Activated T-cell treated with anti-CD3 and anti-CD28 coated beads, Interleukin-2, amount 50 U/mL, for 72 hours (primary cell): ENCODE data around the gene CSPG4. TPM values are rescaled to one million over a fixed set of nuclear protein-coding genes. Genes with fewer than 3 reads are reported as not detected.
"Not testable (repeated sequence)": the region's sequence is repeated elsewhere in the genome, so short reads cannot be mapped to it uniquely, and the experiment has no call there.

Experiments used
- ATAC-seq, 2 donors: fragments of 150-1000 bp; cut with Tn5 transposase; replicated peaks in 1 of 2; 2 replicates each; pipeline ENCODE4 v1.10.0; 2021; ENCODE audit warnings: moderate library complexity in 2 of 2, mild to moderate bottlenecking in 1 of 2
- DNase-seq, 2 donors: peaks; one replicate each; pipeline ENCODE4 v3.0.0; 2021 to 2022; ENCODE audit warnings: mixed read lengths in 1 of 2
- H3K27ac Mint-ChIP-seq: one replicate; pipeline ENCODE4 v1.8.0; 2022; ENCODE audit warnings: mild to moderate bottlenecking, moderate library complexity, mixed read lengths
- H3K27me3 Mint-ChIP-seq: one replicate; pipeline ENCODE4 v1.8.0; 2022; ENCODE audit warnings: low read depth, mixed read lengths
- H3K36me3 Mint-ChIP-seq, 2 donors: one replicate each; pipeline ENCODE4 v1.8.0; 2022; ENCODE audit warnings: mixed read lengths in 2 of 2, mild to moderate bottlenecking in 1 of 2; ENCODE audit not compliant: insufficient read depth in 2 of 2
- H3K4me1 Mint-ChIP-seq: one replicate; pipeline ENCODE4 v1.8.0; 2022; ENCODE audit warnings: low read depth, mixed read lengths
- H3K4me3 Mint-ChIP-seq, 2 donors: one replicate each; pipeline ENCODE4 v1.8.0; 2022; ENCODE audit warnings: mild to moderate bottlenecking in 2 of 2, mixed read lengths in 2 of 2, moderate library complexity in 2 of 2
- H3K9me3 Mint-ChIP-seq, 2 donors: one replicate each; pipeline ENCODE4 v1.8.0; 2022; ENCODE audit warnings: mixed read lengths in 2 of 2
- total RNA-seq, 2 donors: library from RNA; stranded (reverse); gene quantifications; one replicate each; pipeline ENCODE4 v1.2.3, GENCODE V29; 2022

Gene CSPG4
- total RNA-seq, 2 donors from 2014 or later: not detected

GRCh38 chr15:75701071-75702003 lies 11.3 kb downstream of the CSPG4 start:
- ATAC-seq, H3K27ac Mint-ChIP-seq, H3K36me3 Mint-ChIP-seq, H3K4me1 Mint-ChIP-seq, H3K4me3 Mint-ChIP-seq, DNase-seq, H3K27me3 Mint-ChIP-seq, H3K9me3 Mint-ChIP-seq: not testable (repeated sequence)

GRCh38 chr15:75699961-75700874 lies 12.4 kb downstream of the CSPG4 start:
- not testable (repeated sequence) for H3K4me3 Mint-ChIP-seq, H3K9me3 Mint-ChIP-seq, H3K4me1 Mint-ChIP-seq, H3K27me3 Mint-ChIP-seq, H3K27ac Mint-ChIP-seq, H3K36me3 Mint-ChIP-seq
- DNase-seq: peak in 1 of 2 donors; percentile 20
- peak; percentile 22 to 40 for ATAC-seq

GRCh38 chr15:75699517-75699916 lies 13.1 kb downstream of the CSPG4 start:
- H3K9me3 Mint-ChIP-seq, H3K36me3 Mint-ChIP-seq, H3K4me3 Mint-ChIP-seq, ATAC-seq, H3K27ac Mint-ChIP-seq, H3K27me3 Mint-ChIP-seq, DNase-seq: not testable (repeated sequence)
- peaks cover 13% of the 10 kb centered on the region for H3K4me1 Mint-ChIP-seq

GRCh38 chr15:75697974-75698747 lies 14.5 kb downstream of the CSPG4 start:
- not testable (repeated sequence) for DNase-seq, H3K27me3 Mint-ChIP-seq, H3K36me3 Mint-ChIP-seq, H3K4me3 Mint-ChIP-seq, H3K27ac Mint-ChIP-seq, ATAC-seq, H3K9me3 Mint-ChIP-seq
- peaks cover 13% of the 10 kb centered on the region for H3K4me1 Mint-ChIP-seq

GRCh38 chr15:75697523-75697922 lies 15.1 kb downstream of the CSPG4 start:
- H3K27me3 Mint-ChIP-seq: peaks cover 11% of the 10 kb centered on the region
- ATAC-seq: no peak

GRCh38 chr15:75696854-75697259 lies 15.8 kb downstream of the CSPG4 start:
- peaks cover 13% of the 10 kb centered on the region for H3K4me1 Mint-ChIP-seq
- peaks cover 18% of the 10 kb centered on the region for H3K27me3 Mint-ChIP-seq
- H3K4me3 Mint-ChIP-seq: no peak overlapping the region
- DNase-seq (no peak), ATAC-seq (no peak)
- no peaks in the 10 kb centered on the region for H3K9me3 Mint-ChIP-seq
- no peak overlapping the region for H3K27ac Mint-ChIP-seq
- H3K36me3 Mint-ChIP-seq: no peaks in the 10 kb centered on the region

More at GRCh38 chr15:75697523-75697922, 15.1 kb downstream of the CSPG4 start:
- no peak for DNase-seq
- Mint-ChIP-seq H3K4me1 (peaks cover 13% of the 10 kb centered on the region), H3K4me3 (no peak overlapping the region), H3K27ac (no peak overlapping the region), H3K9me3 (no peaks in the 10 kb centered on the region), H3K36me3 (no peaks in the 10 kb centered on the region)

- no peaks in the 10 kb centered on the region for H3K36me3 Mint-ChIP-seq
- DNase-seq: no peak
- H3K9me3 Mint-ChIP-seq: no peaks in the 10 kb centered on the region
- no peak for ATAC-seq
- H3K27me3 Mint-ChIP-seq: peaks cover 18% of the 10 kb centered on the region
- H3K4me3 Mint-ChIP-seq: no peak overlapping the region
- no peak overlapping the region for H3K27ac Mint-ChIP-seq
- H3K4me1 Mint-ChIP-seq: peaks cover 13% of the 10 kb centered on the region
These were observed 16.3 kb downstream of the CSPG4 start for GRCh38 chr15:75696311-75696720.

- no peak overlapping the region for H3K27ac Mint-ChIP-seq
These were observed 16.9 kb downstream of the CSPG4 start for GRCh38 chr15:75695634-75696310.

GRCh38 chr15:75695220-75695619 lies 17.4 kb downstream of the CSPG4 start:
- no peak for ATAC-seq
- Mint-ChIP-seq H3K9me3 (no peaks in the 10 kb centered on the region), H3K36me3 (no peaks in the 10 kb centered on the region), H3K27me3 (peaks cover 18% of the 10 kb centered on the region), H3K27ac (no peak overlapping the region), H3K4me3 (no peak overlapping the region), H3K4me1 (peaks cover 13% of the 10 kb centered on the region)
- DNase-seq: no peak

More at GRCh38 chr15:75695634-75696310, 16.9 kb downstream of the CSPG4 start:
- H3K9me3 Mint-ChIP-seq: no peaks in the 10 kb centered on the region
- H3K4me1 Mint-ChIP-seq: peaks cover 13% of the 10 kb centered on the region
- H3K36me3 Mint-ChIP-seq: no peaks in the 10 kb centered on the region
- peaks cover 18% of the 10 kb centered on the region for H3K27me3 Mint-ChIP-seq
- no peak for ATAC-seq
- no peak for DNase-seq
- no peak overlapping the region for H3K4me3 Mint-ChIP-seq

- Mint-ChIP-seq H3K4me1 (peaks cover 13% of the 10 kb centered on the region), H3K4me3 (no peak overlapping the region), H3K9me3 (no peaks in the 10 kb centered on the region), H3K27ac (no peak overlapping the region), H3K27me3 (peaks cover 18% of the 10 kb centered on the region), H3K36me3 (no peaks in the 10 kb centered on the region)
- ATAC-seq (no peak), DNase-seq (no peak)
These were observed 18.1 kb downstream of the CSPG4 start for GRCh38 chr15:75694241-75695182.

- Mint-ChIP-seq H3K9me3 (no peaks in the 10 kb centered on the region), H3K27ac (no peak overlapping the region), H3K4me1 (peaks cover 13% of the 10 kb centered on the region), H3K27me3 (peaks cover 18% of the 10 kb centered on the region), H3K36me3 (no peaks in the 10 kb centered on the region), H3K4me3 (no peak overlapping the region)
- ATAC-seq (no peak), DNase-seq (no peak)
These were observed 19.0 kb downstream of the CSPG4 start for GRCh38 chr15:75693501-75694240.
